RKO (cell line): Measurements from ENCODE around the gene ASRGL1.
"Not testable (repeated sequence)": the region's sequence is repeated elsewhere in the genome, so short reads cannot be mapped to it uniquely, and the experiment has no call there.

ENCODE experiments used
- DNase-seq: peaks from one replicate; pipeline ENCODE4 v3.0.0-alpha.2; 2016; ENCODE audit warnings: low spot score

ASRGL1 gene

GRCh38 chr11:62352355-62353336 lies 15.4 kb downstream of the ASRGL1 start:
- no peak for DNase-seq

GRCh38 chr11:62353841-62354240 lies 16.6 kb downstream of the ASRGL1 start:
- DNase-seq = no peak

- no peak for DNase-seq
These were observed 21.0 kb downstream of the ASRGL1 start for GRCh38 chr11:62358273-62358672.

GRCh38 chr11:62359475-62359874 lies 22.2 kb downstream of the ASRGL1 start:
- DNase-seq = no peak

- DNase-seq = no peak
These were observed 23.4 kb downstream of the ASRGL1 start for GRCh38 chr11:62360685-62361084.

- DNase-seq = not testable (repeated sequence)
These were observed 31.7 kb downstream of the ASRGL1 start for GRCh38 chr11:62368861-62369477.

GRCh38 chr11:62370743-62371440 lies 33.6 kb downstream of the ASRGL1 start:
- no peak for DNase-seq

GRCh38 chr11:62372871-62373270 lies 35.6 kb downstream of the ASRGL1 start:
- no peak for DNase-seq

GRCh38 chr11:62373464-62374119 lies 36.3 kb downstream of the ASRGL1 start:
- DNase-seq = no peak

GRCh38 chr11:62374801-62375200 lies 37.6 kb downstream of the ASRGL1 start:
- no peak for DNase-seq

- peak; percentile 78 for DNase-seq
These were observed 41.3 kb downstream of the ASRGL1 start for GRCh38 chr11:62378459-62379063.

- not testable (repeated sequence) for DNase-seq
These were observed 42.3 kb downstream of the ASRGL1 start for GRCh38 chr11:62379586-62379985.

GRCh38 chr11:62380821-62381245 lies 43.6 kb downstream of the ASRGL1 start:
- peak; percentile 79 for DNase-seq

- DNase-seq = no peak
These were observed 46.6 kb downstream of the ASRGL1 start for GRCh38 chr11:62383822-62384221.

GRCh38 chr11:62386083-62386482 lies 48.8 kb downstream of the ASRGL1 start:
- DNase-seq = not testable (repeated sequence)

GRCh38 chr11:62387381-62387780 lies 50.1 kb downstream of the ASRGL1 start:
- DNase-seq = no peak

GRCh38 chr11:62388999-62389398 lies 51.8 kb downstream of the ASRGL1 start:
- DNase-seq = no peak

GRCh38 chr11:62390237-62390636 lies 53.0 kb downstream of the ASRGL1 start:
- DNase-seq = no peak

GRCh38 chr11:62390722-62391121 lies 53.5 kb downstream of the ASRGL1 start:
- no peak for DNase-seq

GRCh38 chr11:62391642-62392425 lies 54.6 kb downstream of the ASRGL1 start:
- no peak for DNase-seq

- DNase-seq = no peak
These were observed 55.3 kb downstream of the ASRGL1 start for GRCh38 chr11:62392506-62392905.
